Middle frontal gyrus (tissue), 1 donor: ENCODE measurements around the gene PLXNA2.
A peak's percentile ranks its signal among the peaks of the same experiment; 100 is the strongest.

Experiments used
- DNase-seq: peaks from one replicate; pipeline ENCODE4 v3.0.0-alpha.2; 2015; ENCODE audit warnings: low spot score; ENCODE audit errors: extremely low spot score

The PLXNA2 gene

DNA sequence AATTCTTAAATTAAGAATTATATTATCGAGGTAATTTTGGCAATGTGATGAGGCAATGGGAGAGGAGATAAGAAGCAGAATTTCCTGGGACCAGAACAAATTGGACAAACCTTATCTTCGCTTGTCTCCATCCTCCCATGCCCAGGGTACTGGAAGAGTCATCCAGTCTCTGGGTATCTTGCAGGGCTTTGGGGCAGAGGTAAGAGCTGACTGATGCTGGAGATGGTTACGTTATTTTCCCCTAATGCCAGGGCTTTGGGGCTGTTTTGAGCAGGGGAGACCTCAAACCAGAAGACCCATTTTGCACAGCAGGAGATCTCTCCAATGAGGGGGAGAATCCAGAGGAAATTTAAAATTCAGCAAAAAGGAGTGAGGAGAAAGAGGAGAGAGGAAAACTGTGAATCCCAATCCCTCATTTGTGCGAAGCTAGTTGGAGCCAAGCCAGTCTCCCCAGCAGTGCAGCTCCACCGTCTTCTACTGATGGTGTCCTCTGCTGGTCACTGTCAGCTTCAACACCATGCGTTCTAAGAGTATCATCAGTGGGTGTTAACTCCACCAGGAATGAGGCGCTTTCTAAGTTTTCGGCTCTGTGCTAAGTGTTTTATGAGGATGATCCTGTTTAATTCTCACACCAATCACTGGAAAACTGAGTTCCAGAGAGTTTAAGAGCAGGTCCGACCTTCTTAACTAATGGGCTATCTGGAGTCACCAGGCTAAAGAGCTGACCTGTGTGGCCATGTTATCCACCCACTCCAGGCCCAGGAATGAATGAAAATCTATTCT lies 246.5 kb downstream of the PLXNA2 start:
- peak; percentile 47 for DNase-seq

DNA sequence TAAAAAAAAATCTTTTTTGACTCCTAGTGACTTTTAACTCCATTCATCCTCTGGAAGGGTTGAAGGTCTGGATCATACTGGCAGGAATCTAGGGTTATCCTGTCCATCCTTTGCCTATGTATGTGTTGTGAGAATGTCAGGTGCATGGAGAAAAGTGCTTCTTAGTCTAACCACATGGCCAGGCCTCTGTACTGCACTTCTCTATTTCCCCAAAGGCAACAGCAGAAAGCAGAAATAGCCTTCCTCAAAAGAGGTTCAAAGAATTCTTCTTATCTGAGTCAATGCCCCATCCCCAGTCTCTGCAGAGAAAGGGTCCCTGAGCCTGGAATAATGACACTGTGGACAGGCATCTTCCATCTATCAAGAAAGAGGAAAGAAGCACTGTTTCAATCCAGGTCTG lies 247.5 kb downstream of the PLXNA2 start:
- no peak for DNase-seq

- DNase-seq, result no peak
Measured at GRCh38 chr1:207995576-207995975, 248.6 kb downstream of the PLXNA2 start.

GRCh38 chr1:207993477-207994445 lies 250.4 kb downstream of the PLXNA2 start:
- no peak for DNase-seq

DNA sequence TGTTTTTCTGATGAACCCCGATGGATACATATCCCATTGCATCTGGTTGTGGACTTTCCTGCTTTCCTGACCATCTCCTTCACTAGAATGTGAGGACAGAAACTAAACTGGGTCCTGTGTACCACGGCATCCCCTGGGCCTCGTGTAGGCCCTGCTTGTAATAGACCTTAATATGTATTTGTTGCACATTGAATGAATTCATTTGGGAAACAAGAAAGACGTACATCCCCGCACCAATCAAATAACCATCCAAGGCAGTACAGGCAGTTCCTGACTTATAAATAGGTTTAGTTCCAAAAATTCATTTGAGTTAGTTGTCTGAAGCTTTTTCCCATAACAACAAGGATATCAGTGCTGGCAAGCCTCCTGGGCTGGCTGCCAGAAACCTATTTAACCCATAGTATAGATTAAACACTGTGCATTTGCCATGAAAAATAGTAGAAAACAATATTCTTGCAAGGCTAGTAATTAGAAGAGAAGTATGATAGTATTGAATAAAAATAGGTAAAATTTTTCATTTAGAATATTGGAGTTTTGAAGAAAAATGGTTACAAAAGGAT lies 251.4 kb downstream of the PLXNA2 start:
- DNase-seq, result no peak

DNA sequence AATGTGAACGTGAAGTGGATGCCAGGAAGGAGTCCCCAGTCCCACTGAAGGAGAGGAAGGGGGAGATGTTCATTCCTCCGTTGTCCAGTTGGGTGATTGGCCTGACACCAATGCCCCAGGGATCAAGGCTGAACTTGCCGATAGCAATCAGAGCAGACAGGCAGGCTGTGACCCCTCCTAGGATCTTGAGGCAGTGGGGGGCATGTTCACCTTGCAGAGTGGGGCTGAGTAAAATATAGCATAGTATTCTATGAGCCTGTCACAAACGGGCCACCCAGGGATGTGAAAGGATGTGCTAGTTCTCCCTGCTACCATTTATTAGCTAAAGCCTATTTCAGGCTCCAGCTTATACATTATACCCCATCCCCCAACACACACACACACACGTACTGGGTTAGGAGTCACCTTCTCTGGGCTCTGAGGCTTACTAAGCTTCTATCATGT lies 252.6 kb downstream of the PLXNA2 start:
- no peak for DNase-seq

DNA sequence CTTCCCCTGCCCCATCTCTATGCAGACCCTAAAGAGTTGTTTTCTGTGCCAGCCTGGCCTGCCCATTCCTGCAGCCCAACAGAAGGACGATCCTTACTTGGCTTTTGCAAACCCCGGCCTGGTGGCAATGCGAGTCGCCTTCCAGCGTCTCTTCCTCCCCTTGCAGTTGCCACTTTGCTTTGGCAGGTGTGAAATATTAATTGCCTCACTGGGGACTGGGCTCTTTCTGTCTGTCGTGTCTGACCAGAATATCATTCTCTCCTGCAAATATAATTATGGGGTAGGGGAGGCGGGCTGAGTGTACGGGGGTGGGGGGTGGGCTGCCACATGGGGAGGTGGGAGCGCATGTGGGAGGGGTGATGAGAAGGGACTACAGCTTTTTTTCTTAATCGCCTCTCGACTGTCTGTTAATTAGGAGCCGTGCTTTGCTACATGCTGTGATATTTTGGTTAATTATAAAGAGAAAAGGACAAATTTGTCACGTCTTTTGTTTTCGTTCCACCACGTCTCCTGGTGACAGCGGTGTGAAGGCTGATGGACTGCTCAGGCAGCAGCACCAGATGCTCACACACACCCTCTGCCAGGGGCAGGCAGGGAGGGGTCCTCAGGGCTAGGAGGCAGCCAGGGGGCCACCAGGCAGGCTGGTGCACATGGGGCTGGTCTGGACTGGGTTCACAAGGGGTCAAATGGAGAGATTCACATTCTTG lies 253.2 kb downstream of the PLXNA2 start:
- no peak for DNase-seq

DNA sequence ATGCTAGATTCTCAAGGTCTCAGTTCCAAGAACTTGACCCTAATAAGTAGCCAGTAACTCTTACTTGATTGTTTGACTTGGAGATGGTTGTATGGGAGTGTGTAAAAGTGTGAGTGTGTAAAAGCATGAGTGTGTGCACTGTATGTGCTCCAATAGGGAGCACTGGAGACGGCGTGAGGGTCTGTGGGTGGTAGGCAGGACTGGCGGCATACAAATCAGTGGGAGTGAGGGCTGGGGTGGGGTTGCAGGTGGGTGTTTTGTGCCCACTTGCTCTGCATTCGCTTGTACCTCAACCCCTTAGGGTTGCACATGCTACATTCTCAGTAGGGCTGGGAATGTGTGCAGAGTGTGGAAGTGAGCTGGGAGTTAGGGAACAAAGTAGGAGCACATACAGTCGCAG lies 253.7 kb downstream of the PLXNA2 start:
- DNase-seq, result no peak

- DNase-seq, result no peak
Measured at GRCh38 chr1:207988326-207989165, 255.6 kb downstream of the PLXNA2 start.

DNA sequence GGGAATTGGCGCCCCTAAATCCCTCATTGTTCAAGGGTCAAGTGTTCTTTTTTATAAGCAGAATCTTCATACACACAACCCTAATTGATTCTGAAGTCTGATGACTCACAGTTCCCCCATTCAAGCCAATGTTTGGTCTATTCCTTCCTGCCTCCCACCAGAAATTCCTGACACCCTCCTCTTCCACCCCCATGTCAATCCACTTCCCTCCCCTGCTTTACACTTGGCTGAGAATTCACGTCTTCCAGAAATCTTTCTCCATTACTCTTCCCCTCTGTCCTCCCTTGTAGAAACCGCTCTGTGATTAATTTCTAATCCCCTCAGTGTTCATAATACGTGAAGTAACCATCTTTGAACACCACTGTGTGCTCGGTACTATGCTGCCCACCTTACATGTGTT lies 257.0 kb downstream of the PLXNA2 start:
- no peak for DNase-seq

DNA sequence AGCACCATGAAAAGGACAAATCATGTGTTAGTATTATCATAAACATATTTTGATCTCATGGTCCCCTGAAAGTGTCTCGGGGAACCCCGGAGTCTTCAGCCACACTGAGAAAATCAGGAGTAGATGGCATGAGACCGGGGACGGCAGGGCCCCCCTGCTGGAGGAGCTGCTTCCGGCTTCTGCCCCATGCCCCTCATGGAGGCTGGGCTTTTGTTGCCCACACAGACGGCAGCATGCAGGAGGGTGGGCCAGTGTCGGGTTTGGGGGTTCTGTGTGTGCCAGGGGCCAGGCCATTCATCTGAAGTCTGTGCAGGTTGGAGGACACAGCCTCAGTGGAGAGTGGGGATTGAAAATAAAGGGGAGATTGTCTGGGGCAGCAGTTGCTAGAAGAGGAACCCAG lies 258.2 kb downstream of the PLXNA2 start:
- DNase-seq, result no peak

- no peak for DNase-seq
Measured at GRCh38 chr1:207984831-207985572, 259.2 kb downstream of the PLXNA2 start.

DNA sequence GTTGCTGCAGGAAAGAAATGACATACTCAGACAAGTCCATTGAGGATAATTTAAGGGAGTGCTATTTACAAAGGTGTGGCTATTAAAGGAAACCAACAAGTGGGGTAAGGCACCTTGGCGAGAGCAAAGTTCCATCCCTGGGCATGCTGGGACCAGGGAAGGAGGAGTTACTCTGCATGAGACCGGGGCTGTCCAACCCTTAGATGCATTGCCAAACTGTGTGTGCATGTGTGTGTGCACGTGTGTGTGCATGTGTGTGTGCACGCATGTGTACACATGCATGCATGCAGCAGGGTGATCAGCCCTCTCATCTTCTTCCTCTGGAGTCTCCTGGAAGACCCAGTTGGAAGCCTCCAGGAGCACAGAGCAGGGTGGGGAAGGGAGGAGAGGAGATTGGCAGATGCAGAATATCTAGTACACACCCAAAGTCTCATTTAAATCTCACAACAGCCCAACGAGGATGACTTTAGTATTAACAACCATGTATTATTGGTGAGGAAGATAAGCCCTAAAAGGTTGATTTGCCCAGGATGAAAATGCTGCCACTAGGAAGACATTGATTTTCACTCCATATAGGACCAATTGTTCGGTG lies 261.0 kb downstream of the PLXNA2 start:
- no peak for DNase-seq

DNA sequence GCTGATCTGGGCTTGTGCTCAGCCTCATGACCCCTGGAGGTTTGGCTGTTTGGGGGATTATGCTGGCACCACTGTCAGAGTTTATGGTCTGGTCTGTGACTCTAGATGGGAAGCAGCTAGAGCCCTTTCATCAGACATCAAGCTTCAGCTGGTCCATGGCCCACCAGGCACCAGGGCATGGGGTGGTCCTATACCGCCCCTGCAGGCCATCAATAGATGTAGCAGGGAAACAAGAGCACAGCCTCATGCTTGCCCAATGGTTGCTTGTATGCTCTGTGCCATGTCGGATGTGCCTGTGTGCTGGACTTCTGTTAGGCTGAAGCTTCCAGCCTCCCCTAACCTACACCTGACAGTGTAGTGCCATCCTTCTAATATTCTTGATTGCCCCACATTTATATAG lies 262.2 kb downstream of the PLXNA2 start:
- DNase-seq, result no peak

GRCh38 chr1:207978441-207978840 lies 265.7 kb downstream of the PLXNA2 start:
- DNase-seq, result no peak

DNA sequence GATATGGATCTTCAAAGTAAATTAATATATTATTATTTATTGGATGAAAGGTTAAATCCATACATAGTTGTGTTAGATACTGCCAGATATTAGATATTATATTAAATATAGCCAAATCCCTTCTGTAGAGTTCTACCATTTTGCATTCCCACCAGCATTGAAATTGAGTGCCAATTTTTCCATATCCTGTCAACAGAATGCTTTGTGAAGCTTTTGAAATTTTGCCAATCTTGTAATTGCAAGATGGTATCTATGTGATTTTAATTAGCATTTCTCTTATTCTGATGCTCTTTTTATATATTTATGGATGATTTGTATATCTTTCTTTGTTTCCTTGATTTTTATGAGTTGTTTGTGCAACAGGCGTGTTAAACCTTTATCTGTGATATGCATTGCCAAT lies 266.3 kb downstream of the PLXNA2 start:
- DNase-seq, result no peak

DNA sequence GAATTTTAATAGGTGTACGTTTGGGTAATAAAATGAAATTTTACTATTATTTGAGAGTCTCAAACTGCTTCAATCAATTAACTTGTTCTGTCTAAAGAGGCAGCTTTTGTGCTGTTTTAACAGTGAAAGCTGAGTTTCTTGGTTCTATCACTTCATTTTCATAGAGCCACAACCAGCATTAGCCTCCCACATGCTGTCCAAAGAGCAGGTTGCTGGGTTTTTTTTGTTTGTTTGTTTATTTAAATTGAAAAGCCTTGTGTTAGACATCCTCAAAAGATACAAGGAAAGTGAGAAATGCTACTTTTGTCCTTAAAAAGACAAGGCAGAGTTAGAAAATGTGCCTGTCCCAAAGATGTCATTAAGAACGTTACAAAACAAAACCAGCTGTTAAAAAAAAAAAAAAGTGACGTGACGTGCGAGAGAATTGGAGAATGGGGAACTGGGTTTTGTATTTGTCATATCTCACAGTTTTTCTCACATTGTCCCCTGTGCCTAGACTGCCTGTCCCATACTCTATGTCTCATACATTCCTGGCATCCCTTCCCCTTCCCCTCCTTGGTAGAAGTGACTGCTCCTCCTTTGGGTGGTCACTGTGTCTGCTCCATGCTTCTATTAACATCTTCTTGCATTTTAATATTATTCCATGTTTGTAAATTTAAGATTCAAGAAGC lies 270.2 kb downstream of the PLXNA2 start:
- no peak for DNase-seq

GRCh38 chr1:207972337-207972736 lies 271.8 kb downstream of the PLXNA2 start:
- DNase-seq, result no peak
